ENCODE data around the gene TSC22D4. TPM values are rescaled to one million over a fixed set of nuclear protein-coding genes. Genes with fewer than 3 reads are reported as not detected.

TSC22D4 gene
- polyA plus RNA-seq, 1 donor from 2014 or later = 2.1 TPM

GRCh38 chr7:100521076-100521475, 42.1 kb upstream of the TSC22D4 start:
- Histone ChIP-seq H3K27ac (ENCODE audit: low read length) (no peak overlapping the region), H3K79me2 (replicated peaks; ENCODE audit: insufficient read depth, low read length) (no peaks in the 10 kb centered on the region), H3K36me3 (ENCODE audit: insufficient read depth, low read length) (no peaks in the 10 kb centered on the region), H3K9me3 (ENCODE audit: low read length) (no peaks in the 10 kb centered on the region), H3K4me2 (ENCODE audit: low read length) (no peak overlapping the region), H3K4me3 (ENCODE audit: low read length) (no peak overlapping the region), H3K9ac (ENCODE audit: low read length) (no peak overlapping the region), H3K27me3 (ENCODE audit: insufficient read depth, low read depth, low read length) (no peaks in the 10 kb centered on the region), H3K9me2 (ENCODE audit: insufficient read depth, low read length) (no peaks in the 10 kb centered on the region), H2AFZ (ENCODE audit: low read depth, low read length) (no peak overlapping the region), H3F3A (ENCODE audit: insufficient read depth, low read length, poor library complexity, severe bottlenecking) (no peaks in the 10 kb centered on the region), H4K20me1 (ENCODE audit: insufficient read depth) (no peaks in the 10 kb centered on the region)
- TF ChIP-seq RAD21 (conservative IDR thresholded peaks at IDR 0.05) (no peak), CTCF (IDR thresholded peaks at IDR 0.05; ENCODE audit: poor library complexity, severe bottlenecking) (no peak), SMC3 (conservative IDR thresholded peaks at IDR 0.05; ENCODE audit: poor library complexity) (no peak), REST (IDR thresholded peaks at IDR 0.05; ENCODE audit: borderline replicate concordance) (no peak), TAF1 (IDR thresholded peaks at IDR 0.05; ENCODE audit: low read depth) (no peak), POLR2AphosphoS5 (IDR thresholded peaks at IDR 0.05) (no peak), EZH2 (IDR thresholded peaks at IDR 0.05; ENCODE audit: borderline replicate concordance, insufficient read depth, low read length, poor library complexity, severe bottlenecking) (no peak), EP300 (conservative IDR thresholded peaks at IDR 0.05; ENCODE audit: poor library complexity, severe bottlenecking) (no peak)

- no peak overlapping the region for H3K27ac ChIP-seq (ENCODE audit: low read length)
- H3K9me3 ChIP-seq (ENCODE audit: low read length) = no peaks in the 10 kb centered on the region
- no peaks in the 10 kb centered on the region for H3K27me3 ChIP-seq (ENCODE audit: insufficient read depth, low read depth, low read length)
- no peak overlapping the region for H3K9ac ChIP-seq (ENCODE audit: low read length)
- no peaks in the 10 kb centered on the region for H3K79me2 ChIP-seq (replicated peaks; ENCODE audit: insufficient read depth, low read length)
- H3K36me3 ChIP-seq (ENCODE audit: insufficient read depth, low read length) = no peaks in the 10 kb centered on the region
- no peak overlapping the region for H3K4me3 ChIP-seq (ENCODE audit: low read length)
- no peaks in the 10 kb centered on the region for H3F3A ChIP-seq (ENCODE audit: insufficient read depth, low read length, poor library complexity, severe bottlenecking)
- no peak overlapping the region for H2AFZ ChIP-seq (ENCODE audit: low read depth, low read length)
- TF ChIP-seq MXI1 (conservative IDR thresholded peaks at IDR 0.05; ENCODE audit: poor library complexity, severe bottlenecking) (no peak), RAD21 (conservative IDR thresholded peaks at IDR 0.05) (no peak), EP300 (conservative IDR thresholded peaks at IDR 0.05; ENCODE audit: poor library complexity, severe bottlenecking) (no peak), EZH2 (IDR thresholded peaks at IDR 0.05; ENCODE audit: borderline replicate concordance, insufficient read depth, low read length, poor library complexity, severe bottlenecking) (no peak)
- H3K9me2 ChIP-seq (ENCODE audit: insufficient read depth, low read length) = no peaks in the 10 kb centered on the region
- H3K4me2 ChIP-seq (ENCODE audit: low read length) = no peak overlapping the region
- no peaks in the 10 kb centered on the region for H4K20me1 ChIP-seq (ENCODE audit: insufficient read depth)
These were observed 41.1 kb upstream of the TSC22D4 start for GRCh38 chr7:100520138-100520537.

- Histone ChIP-seq H3K9me3 (ENCODE audit: low read length) (no peaks in the 10 kb centered on the region), H4K20me1 (ENCODE audit: insufficient read depth) (no peaks in the 10 kb centered on the region), H3K36me3 (ENCODE audit: insufficient read depth, low read length) (no peaks in the 10 kb centered on the region), H3K9me2 (ENCODE audit: insufficient read depth, low read length) (no peaks in the 10 kb centered on the region), H2AFZ (ENCODE audit: low read depth, low read length) (no peak overlapping the region), H3K4me2 (ENCODE audit: low read length) (no peak overlapping the region), H3K9ac (ENCODE audit: low read length) (no peak overlapping the region), H3K27ac (ENCODE audit: low read length) (no peak overlapping the region), H3K27me3 (ENCODE audit: insufficient read depth, low read depth, low read length) (no peaks in the 10 kb centered on the region), H3F3A (ENCODE audit: insufficient read depth, low read length, poor library complexity, severe bottlenecking) (no peaks in the 10 kb centered on the region), H3K4me3 (ENCODE audit: low read length) (no peak overlapping the region), H3K79me2 (replicated peaks; ENCODE audit: insufficient read depth, low read length) (no peaks in the 10 kb centered on the region)
- TF ChIP-seq EP300 (conservative IDR thresholded peaks at IDR 0.05; ENCODE audit: poor library complexity, severe bottlenecking) (no peak), CTCF (IDR thresholded peaks at IDR 0.05; ENCODE audit: poor library complexity, severe bottlenecking) (no peak), REST (IDR thresholded peaks at IDR 0.05; ENCODE audit: borderline replicate concordance) (no peak), MXI1 (conservative IDR thresholded peaks at IDR 0.05; ENCODE audit: poor library complexity, severe bottlenecking) (no peak), RAD21 (conservative IDR thresholded peaks at IDR 0.05) (no peak), EZH2 (IDR thresholded peaks at IDR 0.05; ENCODE audit: borderline replicate concordance, insufficient read depth, low read length, poor library complexity, severe bottlenecking) (no peak), TAF1 (IDR thresholded peaks at IDR 0.05; ENCODE audit: low read depth) (no peak), POLR2AphosphoS5 (IDR thresholded peaks at IDR 0.05) (no peak), SMC3 (conservative IDR thresholded peaks at IDR 0.05; ENCODE audit: poor library complexity) (no peak)
These were observed 40.6 kb upstream of the TSC22D4 start for GRCh38 chr7:100519580-100519979.
